Liver (tissue), 9 donors: ENCODE measurements around the gene FLRT2. TPM values are rescaled to one million over a fixed set of nuclear protein-coding genes. Genes with fewer than 3 reads are reported as not detected.

Experiments
- DNase-seq: peaks from one replicate; pipeline ENCODE4 v3.0.0-alpha.2; 2017; ENCODE audit warnings: low spot score
- H3K27ac ChIP-seq, 2 donors: one replicate each; pipeline ENCODE4 v1.7.0; 2013; ENCODE audit warnings: inconsistent platforms in 2 of 2, low read length in 2 of 2, control low read depth in 1 of 2, low read depth in 1 of 2, mild to moderate bottlenecking in 1 of 2
- H3K27me3 ChIP-seq, 4 donors: one replicate each; pipeline versions ENCODE4 v1.6.1 to v1.7.0; 2013; ENCODE audit warnings: low read length in 3 of 4, inconsistent platforms in 1 of 4, mild to moderate bottlenecking in 1 of 4, moderate library complexity in 1 of 4; ENCODE audit not compliant: control insufficient read depth in 4 of 4, insufficient read depth in 4 of 4
- H3K36me3 ChIP-seq, 4 donors: one replicate each; pipeline versions ENCODE4 v1.6.1 to v1.7.0; 2013; ENCODE audit warnings: low read length in 3 of 4, mild to moderate bottlenecking in 3 of 4, low read depth in 1 of 4, moderate library complexity in 1 of 4; ENCODE audit not compliant: control insufficient read depth in 4 of 4, insufficient read depth in 3 of 4
- H3K4me1 ChIP-seq, 4 donors: one replicate each; pipeline versions ENCODE4 v1.6.1 to v1.7.0; 2013; ENCODE audit warnings: low read length in 3 of 4, mild to moderate bottlenecking in 3 of 4, moderate library complexity in 1 of 4; ENCODE audit not compliant: control insufficient read depth in 4 of 4, insufficient read depth in 4 of 4
- H3K4me3 ChIP-seq, 3 donors: one replicate each; pipeline versions ENCODE4 v1.6.1 to v1.7.0; 2013; ENCODE audit warnings: low read length in 3 of 3, control low read depth in 1 of 3, low read depth in 1 of 3, mild to moderate bottlenecking in 1 of 3
- H3K9ac ChIP-seq, 2 donors: one replicate each; pipeline ENCODE4 v1.7.0; 2013; ENCODE audit warnings: low read length in 2 of 2, mild to moderate bottlenecking in 2 of 2, moderate library complexity in 2 of 2, control low read depth in 1 of 2, low read depth in 1 of 2
- H3K9me3 ChIP-seq, 4 donors: one replicate each; pipeline versions ENCODE4 v1.6.1 to v1.7.0; 2013; ENCODE audit warnings: low read length in 3 of 4; ENCODE audit not compliant: control insufficient read depth in 4 of 4
- ATF3 ChIP-seq: IDR thresholded peaks from 2 replicates; pipeline ENCODE4 v1.6.1; 2016; ENCODE audit warnings: antibody characterized with exemption
- CTCF ChIP-seq: fragments of 150-350 bp; IDR thresholded peaks from 2 replicates; pipeline ENCODE4 v1.5.1; 2017; ENCODE audit warnings: improper control_type of control experiment, low read depth, low read length; ENCODE audit not compliant: missing input control
- FOXA1 ChIP-seq: IDR thresholded peaks from 2 replicates; pipeline ENCODE4 v1.6.1; 2016; ENCODE audit warnings: antibody characterized with exemption
- FOXA2 ChIP-seq: IDR thresholded peaks from 2 replicates; pipeline ENCODE4 v1.6.1; 2016; ENCODE audit warnings: antibody characterized with exemption
- GABPA ChIP-seq, 2 donors: IDR thresholded peaks in 1 of 2; conservative IDR thresholded peaks in 1 of 2; 2 replicates each; pipeline ENCODE4 v1.6.1; 2016; ENCODE audit warnings: antibody characterized with exemption in 2 of 2, mild to moderate bottlenecking in 1 of 2, moderate library complexity in 1 of 2
- HNF4A ChIP-seq, 2 donors: conservative IDR thresholded peaks; 2 replicates each; pipeline ENCODE4 v1.6.1; 2016; ENCODE audit warnings: antibody characterized with exemption in 2 of 2, mild to moderate bottlenecking in 2 of 2
- HNF4G ChIP-seq: IDR thresholded peaks from 2 replicates; pipeline ENCODE4 v1.6.1; 2016; ENCODE audit warnings: antibody characterized with exemption
- JUND ChIP-seq, 2 donors: IDR thresholded peaks; 2 replicates each; pipeline ENCODE4 v1.6.1; 2016; ENCODE audit warnings: antibody characterized with exemption in 2 of 2
- MAX ChIP-seq: IDR thresholded peaks from 2 replicates; pipeline ENCODE4 v1.6.1; 2016; ENCODE audit warnings: antibody characterized with exemption
- NR2F2 ChIP-seq: IDR thresholded peaks from 2 replicates; pipeline ENCODE4 v1.6.1; 2016; ENCODE audit warnings: antibody characterized with exemption
- RAD21 ChIP-seq, 2 donors: IDR thresholded peaks; 2 replicates each; pipeline ENCODE4 v1.6.1; 2016; ENCODE audit warnings: antibody characterized with exemption in 2 of 2, mild to moderate bottlenecking in 2 of 2
- REST ChIP-seq: IDR thresholded peaks from 2 replicates; pipeline ENCODE4 v1.6.1; 2016; ENCODE audit warnings: antibody characterized with exemption, mild to moderate bottlenecking
- RXRA ChIP-seq, 2 donors: IDR thresholded peaks; 2 replicates each; pipeline ENCODE4 v1.6.1; 2017 to 2018; ENCODE audit warnings: antibody characterized with exemption in 2 of 2, mild to moderate bottlenecking in 1 of 2
- SP1 ChIP-seq: IDR thresholded peaks from 2 replicates; pipeline ENCODE4 v1.6.1; 2018; ENCODE audit warnings: antibody characterized with exemption, mild to moderate bottlenecking
- TAF1 ChIP-seq: conservative IDR thresholded peaks from 2 replicates; pipeline ENCODE4 v1.6.1; 2016; ENCODE audit warnings: antibody characterized with exemption, mild to moderate bottlenecking
- YY1 ChIP-seq: IDR thresholded peaks from 2 replicates; pipeline ENCODE4 v1.6.1; 2016; ENCODE audit warnings: antibody characterized with exemption, mild to moderate bottlenecking
- WGBS: extraction: QIAGEN DNeasy Blood & Tissue Kit; methylation state at CpG from one replicate; pipeline ENCODE4 v1.1.7; 2013; 5-methylcytosine and 5-hydroxymethylcytosine counted together
- polyA plus RNA-seq, 2 donors: library from polyadenylated mRNA; stranded (reverse) in 1 of 2; unstranded in 1 of 2; fragments of 200-250 nt in 1 of 2; fragments of >200 nt in 1 of 2; fragmentation: Nextera tagmentation in 1 of 2; extraction: Ambion mirVana in 1 of 2; gene quantifications; one replicate each; pipeline versions ENCODE4 v1.2.1 to v1.2.3, GENCODE V29; 2013 to 2015
- total RNA-seq, 2 donors: library from RNA; depleted of rRNA; stranded (reverse); fragments of >200 nt; gene quantifications; one replicate each; pipeline ENCODE4 v1.2.3, GENCODE V29; 2014
- donor health status: healthy.
- donor health status: healthy.
- donor health status: healthy.
- donor health status: healthy.
- donor health status: healthy.

Gene FLRT2
- total and polyA plus RNA-seq, 4 donors, result 0.90 to 8.2 (median 1.8) TPM

- no peak for TF ChIP-seq REST
- TF ChIP-seq FOXA2, result no peak
- TF ChIP-seq FOXA1, result no peak
Measured at GRCh38 chr14:85595981-85596380, 66.0 kb downstream of the FLRT2 start (continued).

- TF ChIP-seq YY1, result no peak
Measured at GRCh38 chr14:85596562-85596961, 66.6 kb downstream of the FLRT2 start.

GRCh38 chr14:85597701-85598100 lies 67.8 kb downstream of the FLRT2 start:
- H3K27ac ChIP-seq, result no peak overlapping the region
- no peaks in the 10 kb centered on the region for H3K4me1 ChIP-seq
- H3K27me3 ChIP-seq, result no peaks in the 10 kb centered on the region
- TF ChIP-seq CTCF (no peak), HNF4G (no peak), GABPA (IDR thresholded peaks at IDR 0.05 in 1 of 2, conservative IDR thresholded peaks at IDR 0.05 in 1 of 2) (no peak), MAX (no peak), YY1 (no peak), RXRA (IDR thresholded peaks at IDR 0.05) (no peak), ATF3 (no peak), FOXA1 (no peak), TAF1 (no peak), NR2F2 (no peak), JUND (IDR thresholded peaks at IDR 0.05) (no peak), HNF4A (conservative IDR thresholded peaks at IDR 0.05) (no peak), RAD21 (IDR thresholded peaks at IDR 0.05) (no peak), SP1 (no peak)
- 88% methylated on average over 3 of the region's 3 CpGs for WGBS
- no peak overlapping the region for H3K4me3 ChIP-seq
- H3K9me3 ChIP-seq, result no peaks in the 10 kb centered on the region
- DNase-seq, result no peak
- H3K36me3 ChIP-seq, result no peaks in the 10 kb centered on the region
- no peak overlapping the region for H3K9ac ChIP-seq

More at GRCh38 chr14:85596562-85596961, 66.6 kb downstream of the FLRT2 start:
- H3K27ac ChIP-seq, result no peak overlapping the region
- WGBS, result 88% methylated on average over 4 of the region's 4 CpGs
- H3K9ac ChIP-seq, result no peak overlapping the region
- H3K9me3 ChIP-seq, result no peaks in the 10 kb centered on the region
- no peak overlapping the region for H3K4me3 ChIP-seq
- H3K4me1 ChIP-seq, result no peaks in the 10 kb centered on the region
- H3K27me3 ChIP-seq, result no peaks in the 10 kb centered on the region
- no peaks in the 10 kb centered on the region for H3K36me3 ChIP-seq
- no peak for DNase-seq
